H1 (cell line): Measurements from ENCODE around the gene DISC1. TPM values are rescaled to one million over a fixed set of nuclear protein-coding genes. Genes with fewer than 3 reads are reported as not detected.

ENCODE experiments used
- CTCF ChIA-PET: fragments of 300-600 bp; sonication (Branson Sonifier 250); formaldehyde crosslinking; loops from one replicate; lab custom pipeline; 2021; ENCODE audit not compliant: partially characterized antibody; lab: Charles Lee
- POLR2A ChIA-PET: fragments of 300-600 bp; sonication (Branson Sonifier 250); formaldehyde crosslinking; loops from one replicate; lab custom pipeline; 2021; ENCODE audit warnings: inconsistent platforms; ENCODE audit not compliant: partially characterized antibody; lab: Charles Lee
- DNase-seq, 2 experiments: peaks; one replicate each; pipeline versions ENCODE4 v3.0.0 to v3.0.0-alpha.2; 2010 to 2022; ENCODE audit warnings: low spot score in 2 of 2, low read depth in 1 of 2, mixed read lengths in 1 of 2
- FAIRE-seq: peaks from 2 replicates; lab custom pipeline; 2011; peaks lifted over from hg19 to GRCh38; lab: Jason Lieb, UNC
- H2AFZ ChIP-seq: 2 replicates; pipeline ENCODE4 v1.8.1; 2012; ENCODE audit warnings: low read length, inconsistent platforms
- H2AK5ac ChIP-seq: 2 replicates; pipeline ENCODE4 v1.6.1; 2013; ENCODE audit warnings: low read depth, low read length
- H2BK120ac ChIP-seq: replicated peaks from 2 replicates; pipeline ENCODE3; 2013; ENCODE audit warnings: low read depth, low read length, inconsistent platforms
- H2BK12ac ChIP-seq: 2 replicates; pipeline ENCODE4 v1.6.1; 2013; ENCODE audit warnings: low read depth, low read length
- H2BK15ac ChIP-seq: 2 replicates; pipeline ENCODE4 v1.6.1; 2013; ENCODE audit warnings: low read length
- H2BK20ac ChIP-seq: 2 replicates; pipeline ENCODE4 v1.6.1; 2013; ENCODE audit warnings: low read length
- H2BK5ac ChIP-seq: 2 replicates; pipeline ENCODE4 v1.6.1; 2013; ENCODE audit warnings: low read depth, low read length
- H3K14ac ChIP-seq: 2 replicates; pipeline ENCODE4 v1.6.1; 2013; ENCODE audit warnings: inconsistent platforms; ENCODE audit not compliant: insufficient read length
- H3K18ac ChIP-seq: 2 replicates; pipeline ENCODE4 v1.6.1; 2013; ENCODE audit warnings: low read length; ENCODE audit errors: extremely low read depth
- H3K23ac ChIP-seq: 2 replicates; pipeline ENCODE4 v1.6.1; 2013; ENCODE audit warnings: inconsistent platforms; ENCODE audit not compliant: insufficient read length
- H3K23me2 ChIP-seq: 2 replicates; pipeline ENCODE4 v1.6.1; 2013; ENCODE audit warnings: low read depth, low read length
- H3K27ac ChIP-seq: 2 replicates; pipeline ENCODE4 v1.6.1; 2011; ENCODE audit warnings: low read depth, low read length, inconsistent platforms
- H3K27me3 ChIP-seq, 4 experiments: replicated peaks in 1 of 4; 1 replicate in 1 of 4; 2 replicates in 3 of 4; pipeline versions ENCODE4 v1.6.1 to v1.8.1; 2011 to 2013; ENCODE audit warnings: low read length in 3 of 4, mild to moderate bottlenecking in 3 of 4, inconsistent platforms in 2 of 4, mixed read lengths in 2 of 4, moderate library complexity in 1 of 4; ENCODE audit not compliant: control insufficient read depth in 3 of 4, insufficient read depth in 3 of 4; ENCODE audit errors: extremely low read depth in 1 of 4
- H3K36me3 ChIP-seq, 4 experiments: 2 replicates each; pipeline versions ENCODE4 v1.6.1 to v1.8.1; 2011 to 2013; ENCODE audit warnings: mild to moderate bottlenecking in 4 of 4, low read length in 3 of 4, moderate library complexity in 2 of 4, control low read depth in 1 of 4, inconsistent platforms in 1 of 4; ENCODE audit not compliant: insufficient read depth in 4 of 4, control insufficient read depth in 2 of 4
- H3K4ac ChIP-seq: replicated peaks from 2 replicates; pipeline ENCODE3; 2013; ENCODE audit warnings: low read length, low read depth, mixed read lengths, inconsistent platforms; ENCODE audit not compliant: insufficient read length
- H3K4me1 ChIP-seq, 4 experiments: replicated peaks in 1 of 4; 1 replicate in 1 of 4; 2 replicates in 3 of 4; pipeline versions ENCODE4 v1.6.1 to v1.8.1; 2011 to 2013; ENCODE audit warnings: low read length in 3 of 4, inconsistent platforms in 2 of 4, mixed read lengths in 1 of 4; ENCODE audit not compliant: insufficient read depth in 4 of 4, control insufficient read depth in 3 of 4
- H3K4me2 ChIP-seq, 2 experiments: 2 replicates each; pipeline versions ENCODE4 v1.6.1 to v1.8.1; 2011 to 2013; ENCODE audit warnings: low read depth in 2 of 2, low read length in 2 of 2, control low read depth in 1 of 2, inconsistent platforms in 1 of 2, mild to moderate bottlenecking in 1 of 2; ENCODE audit not compliant: insufficient read depth in 1 of 2
- H3K4me3 ChIP-seq, 4 experiments: fragments of 200-600, 300-600 bp in 1 of 4; sonication (generic), shearing (Covaris generic), sonication (Bioruptor Twin) in 1 of 4; 2 replicates each; pipeline versions ENCODE4 v1.5.1 to v1.8.1; 2011 to 2016; ENCODE audit warnings: low read length in 4 of 4, low read depth in 3 of 4, control low read depth in 2 of 4, inconsistent platforms in 2 of 4, mild to moderate bottlenecking in 2 of 4, mixed read lengths in 1 of 4, moderate library complexity in 1 of 4; ENCODE audit not compliant: insufficient read depth in 2 of 4; ENCODE audit errors: extremely low read depth in 1 of 4
- H3K56ac ChIP-seq: replicated peaks from 2 replicates; pipeline ENCODE3; 2013; ENCODE audit warnings: low read depth, mild to moderate bottlenecking, mixed read lengths, low read length, inconsistent platforms; ENCODE audit not compliant: insufficient read length
- H3K79me1 ChIP-seq: 2 replicates; pipeline ENCODE4 v1.6.1; 2013; ENCODE audit warnings: low read depth, low read length, control low read depth
- H3K79me2 ChIP-seq, 2 experiments: 2 replicates each; pipeline versions ENCODE4 v1.6.1 to v1.8.1; 2012 to 2013; ENCODE audit warnings: low read length in 2 of 2, mild to moderate bottlenecking in 2 of 2, inconsistent platforms in 1 of 2; ENCODE audit not compliant: insufficient read depth in 2 of 2, control insufficient read depth in 1 of 2
- H3K9ac ChIP-seq, 4 experiments: replicated peaks in 1 of 4; 1 replicate in 1 of 4; 2 replicates in 3 of 4; pipeline versions ENCODE4 v1.6.1 to v1.8.1; 2011 to 2013; ENCODE audit warnings: low read depth in 3 of 4, low read length in 3 of 4, control low read depth in 2 of 4, mild to moderate bottlenecking in 2 of 4, moderate library complexity in 2 of 4, inconsistent platforms in 1 of 4; ENCODE audit errors: extremely low read depth in 1 of 4
- H3K9me3 ChIP-seq, 2 experiments: 2 replicates each; pipeline versions ENCODE4 v1.6.1 to v1.8.1; 2012 to 2013; ENCODE audit warnings: mild to moderate bottlenecking in 2 of 2, moderate library complexity in 2 of 2, control low read depth in 1 of 2, inconsistent platforms in 1 of 2, low read depth in 1 of 2, low read length in 1 of 2, mixed read lengths in 1 of 2; ENCODE audit not compliant: insufficient read depth in 2 of 2
- H4K20me1 ChIP-seq, 2 experiments: replicated peaks in 1 of 2; 2 replicates each; pipeline versions ENCODE3 to v1.8.1; 2011 to 2013; ENCODE audit warnings: inconsistent platforms in 2 of 2, low read length in 2 of 2, mild to moderate bottlenecking in 1 of 2; ENCODE audit not compliant: insufficient read depth in 2 of 2, control insufficient read depth in 1 of 2
- H4K5ac ChIP-seq: 2 replicates; pipeline ENCODE4 v1.6.1; 2013; ENCODE audit warnings: low read length, low read depth, mixed read lengths, inconsistent platforms; ENCODE audit not compliant: insufficient read length
- H4K8ac ChIP-seq: 2 replicates; pipeline ENCODE4 v1.8.0; 2013; ENCODE audit warnings: mild to moderate bottlenecking, moderate library complexity, low read length, inconsistent platforms; ENCODE audit not compliant: insufficient read depth; ENCODE audit errors: extremely low read depth
- H4K91ac ChIP-seq: replicated peaks from 2 replicates; pipeline ENCODE3; 2013; ENCODE audit warnings: low read length, mixed read lengths, inconsistent platforms; ENCODE audit not compliant: insufficient read length
- CBX8 ChIP-seq: fragments of 300-800, 300-1000 bp; sonication (generic); IDR thresholded peaks from 2 replicates; pipeline ENCODE4 v1.7.1; 2016; ENCODE audit warnings: low read depth, low read length, borderline replicate concordance
- EP300 ChIP-seq, 2 experiments: IDR thresholded peaks; 1 replicate in 1 of 2; 2 replicates in 1 of 2; pipeline ENCODE4 v1.6.1; 2011 to 2012; ENCODE audit warnings: low read depth in 2 of 2, low read length in 2 of 2, mild to moderate bottlenecking in 2 of 2, borderline replicate concordance in 1 of 2, inconsistent platforms in 1 of 2, moderate library complexity in 1 of 2
- EZH2 ChIP-seq: fragments of 200-600 bp; sonication (generic); IDR thresholded peaks from 2 replicates; pipeline ENCODE4 v1.7.1; 2012; ENCODE audit warnings: low read depth, mild to moderate bottlenecking, moderate library complexity, low read length, inconsistent platforms; ENCODE audit not compliant: severe bottlenecking
- GTF2F1 ChIP-seq: IDR thresholded peaks from 2 replicates; pipeline ENCODE4 v1.6.1; 2012; ENCODE audit warnings: low read depth, low read length, improper control_type of control experiment, borderline replicate concordance
- HDAC6 ChIP-seq: IDR thresholded peaks from one replicate; pipeline ENCODE4 v1.7.1; 2012; ENCODE audit warnings: low read depth, mild to moderate bottlenecking, inconsistent platforms, low read length, moderate library complexity
- JUN ChIP-seq: IDR thresholded peaks from 2 replicates; pipeline ENCODE4 v1.6.1; 2011; ENCODE audit warnings: low read depth, mild to moderate bottlenecking, improper control_type of control experiment, low read length
- POLR2A ChIP-seq, 2 experiments: IDR thresholded peaks; 1 replicate in 1 of 2; 2 replicates in 1 of 2; pipeline ENCODE4 v1.6.1; 2011; ENCODE audit warnings: low read depth in 2 of 2, low read length in 2 of 2, mild to moderate bottlenecking in 2 of 2; ENCODE audit errors: control extremely low read depth in 1 of 2
- POLR2AphosphoS5 ChIP-seq: IDR thresholded peaks from 2 replicates; pipeline ENCODE4 v1.6.1; 2011; ENCODE audit warnings: low read depth, low read length
- SIRT6 ChIP-seq: IDR thresholded peaks from one replicate; pipeline ENCODE4 v1.7.1; 2012; ENCODE audit warnings: low read length, inconsistent platforms
- SIX5 ChIP-seq: IDR thresholded peaks from 2 replicates; pipeline ENCODE4 v1.6.1; 2011; ENCODE audit warnings: mild to moderate bottlenecking, low read depth, low read length
- SP2 ChIP-seq: IDR thresholded peaks from 2 replicates; pipeline ENCODE4 v1.6.1; 2012; ENCODE audit warnings: mild to moderate bottlenecking, low read length, inconsistent platforms
- SUZ12 ChIP-seq: fragments of 200-600 bp; sonication (generic); IDR thresholded peaks from 2 replicates; pipeline ENCODE4 v1.6.1; 2012; ENCODE audit warnings: mild to moderate bottlenecking, inconsistent platforms, low read length, moderate library complexity, mixed read lengths
- TAF1 ChIP-seq: IDR thresholded peaks from 2 replicates; pipeline ENCODE4 v1.6.1; 2011; ENCODE audit warnings: mild to moderate bottlenecking, low read depth, low read length
- WGBS, 2 experiments: shearing (Covaris generic) in 1 of 2; methylation state at CpG; one replicate each; pipeline versions ENCODE4 v1.1.6 to v1.1.7; 2013 to 2015; ENCODE audit warnings: low lambda C conversion rate in 2 of 2, mixed read lengths in 2 of 2, inconsistent platforms in 1 of 2, low coverage in 1 of 2, missing lambda C conversion rate in 1 of 2; ENCODE audit not compliant: insufficient replicate concordance in 2 of 2, insufficient coverage in 1 of 2, insufficient read length in 1 of 2; ENCODE audit errors: extremely low coverage in 1 of 2, missing lambda C conversion rate in 1 of 2; 5-methylcytosine and 5-hydroxymethylcytosine counted together
- polyA plus RNA-seq, 7 experiments: library from polyadenylated mRNA; depleted of rRNA in 3 of 7; stranded (reverse) in 5 of 7; unstranded in 2 of 7; fragments of >200 nt in 5 of 7; fragments of 200-250 nt in 2 of 7; gene quantifications; 1 replicate in 5 of 7; 2 replicates in 1 of 7; 4 replicates in 1 of 7; pipeline versions ENCODE4 v1.2.1 to v1.2.3, GENCODE V29; 2011 to 2013; ENCODE audit warnings: missing spikeins in 2 of 7, mixed read lengths in 2 of 7
- total RNA-seq: library from RNA; stranded (reverse); fragmentation: NEBNext Ultra II Directional; extraction: Animal tissue kit (Norgen Biotek cat#: 25700); gene quantifications from 2 replicates; pipeline ENCODE4 v1.2.1, GENCODE V29; 2021
- TF ChIP-seq, protein P1 (sequence below): IDR thresholded peaks from 2 replicates; pipeline ENCODE4 v1.6.1; 2012; ENCODE audit warnings: inconsistent platforms
- TF ChIP-seq, protein P2 (sequence below): IDR thresholded peaks from 2 replicates; pipeline ENCODE4 v1.6.1; 2011; ENCODE audit warnings: low read length, improper control_type of control experiment

Gene DISC1
- total and polyA plus RNA-seq, 2 of the 8 experiments (the other 6 are each of a cell fraction or from before 2014, with no cell fraction given): 1.1 to 3.5 TPM

DNA sequence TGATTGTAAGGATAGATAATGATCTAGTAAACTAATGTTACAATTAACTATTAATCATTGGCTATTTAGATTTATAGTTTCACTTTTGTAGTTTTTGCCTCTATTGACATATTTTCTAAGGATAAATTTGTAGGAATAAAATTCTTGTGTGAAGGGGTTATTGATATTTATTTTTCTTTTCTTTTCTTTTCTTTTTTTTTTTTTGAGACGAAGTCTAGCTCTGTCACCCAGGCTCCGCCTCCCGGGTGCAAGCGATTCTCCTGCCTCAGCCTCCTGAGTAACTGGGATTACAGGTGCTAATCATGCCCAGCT is 24.0 kb upstream of the DISC1 start:
- H2AK5ac ChIP-seq: no peak overlapping the region
- DNase-seq (no peak), FAIRE-seq (no peak)
- no peak overlapping the region for H2BK120ac ChIP-seq
- H3K79me2 ChIP-seq: no peaks in the 10 kb centered on the region
- H3K36me3 ChIP-seq: no peaks in the 10 kb centered on the region
- H3K56ac ChIP-seq: no peak overlapping the region
- H3K4ac ChIP-seq: no peak overlapping the region
- H3K14ac ChIP-seq: no peak overlapping the region
- no peak overlapping the region for H3K27ac ChIP-seq
- no peaks in the 10 kb centered on the region; the same call in 1 of the 2 replicates for H3K23me2 ChIP-seq
- H3K4me1 ChIP-seq: peaks cover 0 to 4% (median under 1%) of the 10 kb centered on the region in 4 experiments; a peak in 1 of 7 replicates
- H3K23ac ChIP-seq: no peak overlapping the region
- H2BK15ac ChIP-seq: no peak overlapping the region
- POLR2A ChIA-PET: no interaction called here
- no peak overlapping the region for H3K4me3 ChIP-seq
- no peaks in the 10 kb centered on the region for H3K79me1 ChIP-seq
- no peak overlapping the region for H4K5ac ChIP-seq
- H2BK12ac ChIP-seq: no peak overlapping the region
- H2BK20ac ChIP-seq: no peak overlapping the region
- no peaks in the 10 kb centered on the region for H4K20me1 ChIP-seq
- CTCF ChIA-PET: interaction anchor here (0.6 to 2.1 kb wide), 5 partner anchors 12 to 182 kb away, joined by 3 to 8 read pairs (median 4); no protein-coding TSS in a partner anchor
- H3K9me3 ChIP-seq: no peaks in the 10 kb centered on the region
- no peak overlapping the region for H4K91ac ChIP-seq
- no peak overlapping the region for H3K18ac ChIP-seq
- H3K9ac ChIP-seq: no peak overlapping the region
- no peak overlapping the region for H4K8ac ChIP-seq
- no CpG with 5 or more reads among the region's 4 CpGs for WGBS, 2 experiments
- H3K27me3 ChIP-seq: no peaks in the 10 kb centered on the region; a peak in 1 of 7 replicates
- no peak overlapping the region for H3K4me2 ChIP-seq
- H2AFZ ChIP-seq: no peak overlapping the region
- no peak overlapping the region for H2BK5ac ChIP-seq
- no peak for TF ChIP-seq SIX5
- no peak for TF ChIP-seq EP300 (IDR thresholded peaks at IDR 0.05; ENCODE audit: borderline replicate concordance in 1 of 2, low read depth in 2 of 2, low read length in 2 of 2)
- TF ChIP-seq SUZ12: no peak
- TF ChIP-seq POLR2A (IDR thresholded peaks at IDR 0.05; ENCODE audit: control extremely low read depth in 1 of 2, low read depth in 2 of 2, low read length in 2 of 2): no peak
- TF ChIP-seq, protein P1, sequence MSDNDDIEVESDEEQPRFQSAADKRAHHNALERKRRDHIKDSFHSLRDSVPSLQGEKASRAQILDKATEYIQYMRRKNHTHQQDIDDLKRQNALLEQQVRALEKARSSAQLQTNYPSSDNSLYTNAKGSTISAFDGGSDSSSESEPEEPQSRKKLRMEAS: no peak
- TF ChIP-seq POLR2AphosphoS5: no peak
- no peak for TF ChIP-seq JUN
- no peak for TF ChIP-seq GTF2F1
- TF ChIP-seq, protein P2, sequence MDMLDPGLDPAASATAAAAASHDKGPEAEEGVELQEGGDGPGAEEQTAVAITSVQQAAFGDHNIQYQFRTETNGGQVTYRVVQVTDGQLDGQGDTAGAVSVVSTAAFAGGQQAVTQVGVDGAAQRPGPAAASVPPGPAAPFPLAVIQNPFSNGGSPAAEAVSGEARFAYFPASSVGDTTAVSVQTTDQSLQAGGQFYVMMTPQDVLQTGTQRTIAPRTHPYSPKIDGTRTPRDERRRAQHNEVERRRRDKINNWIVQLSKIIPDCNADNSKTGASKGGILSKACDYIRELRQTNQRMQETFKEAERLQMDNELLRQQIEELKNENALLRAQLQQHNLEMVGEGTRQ: no peak
- no peak for TF ChIP-seq EZH2
- TF ChIP-seq HDAC6: no peak
- no peak for TF ChIP-seq SIRT6
- TF ChIP-seq CBX8: no peak
- TF ChIP-seq TAF1: no peak
- no peak for TF ChIP-seq SP2
